Uterus (tissue), 4 donors: Measurements from ENCODE around the gene C1QTNF1. TPM values are rescaled to one million over a fixed set of nuclear protein-coding genes. Genes with fewer than 3 reads are reported as not detected.

Experiments used
- DNase-seq, 2 donors: peaks; one replicate each; pipeline ENCODE4 v3.0.0-alpha.2; 2019 to 2020
- H3K27ac ChIP-seq, 2 donors: fragments of 200-600 bp; sonication (generic); 1 replicate in 1 of 2; 2 replicates in 1 of 2; pipeline ENCODE4 v1.5.1; 2016 to 2018
- H3K27me3 ChIP-seq, 2 donors: fragments of 200-600 bp; sonication (generic); one replicate each; pipeline ENCODE4 v1.5.1; 2018 to 2019; ENCODE audit warnings: control low read depth in 1 of 2
- H3K36me3 ChIP-seq, 2 donors: fragments of 200-600 bp; sonication (generic); one replicate each; pipeline ENCODE4 v1.5.1; 2019; ENCODE audit warnings: control low read depth in 1 of 2
- H3K4me1 ChIP-seq, 2 donors: fragments of 200-600 bp; sonication (generic); one replicate each; pipeline ENCODE4 v1.5.1; 2018 to 2019; ENCODE audit warnings: control low read depth in 1 of 2
- H3K4me3 ChIP-seq, 2 donors: fragments of 200-600 bp; sonication (generic); 1 replicate in 1 of 2; 2 replicates in 1 of 2; pipeline ENCODE4 v1.5.1; 2018 to 2019; ENCODE audit warnings: mild to moderate bottlenecking in 1 of 2
- H3K9me3 ChIP-seq, 2 donors: fragments of 200-600 bp; sonication (generic); one replicate each; pipeline ENCODE4 v1.5.1; 2019; ENCODE audit warnings: control low read depth in 1 of 2
- CTCF ChIP-seq, 4 experiments: fragments of 200-600 bp in 2 of 4; fragments of 450-650 bp in 2 of 4; sonication (generic) in 2 of 4; IDR thresholded peaks; one replicate each; pipeline ENCODE4 v1.5.1; 2016 to 2019; ENCODE audit warnings: antibody characterized with exemption in 4 of 4, mild to moderate bottlenecking in 2 of 4, moderate library complexity in 1 of 4
- POLR2A ChIP-seq, 2 donors: fragments of 450-650 bp; IDR thresholded peaks; one replicate each; pipeline ENCODE4 v1.6.1; 2016; ENCODE audit warnings: antibody characterized with exemption in 2 of 2, mild to moderate bottlenecking in 1 of 2, moderate library complexity in 1 of 2
- intact Hi-C: fragments of 100-400 bp; cut with DNase I; formaldehyde crosslinking; loops from one replicate; pipeline ENCODE4 v1.15.1; 2023; ENCODE audit warnings: low total_unique reads
- total RNA-seq, 4 donors: library from RNA; depleted of rRNA in 3 of 4; stranded (reverse); fragments of >200 nt in 3 of 4; gene quantifications; one replicate each; pipeline versions ENCODE4 v1.1.0 to v1.2.4, GENCODE V29; 2014 to 2023
- donor health status: DM: yes; HTN: yes; CAD: no.

The C1QTNF1 gene
- total RNA-seq, 4 donors from 2014 or later, result 2.9 to 80.8 (median 39.6) TPM

GRCh38 chr17:79062691-79063090 is 38.7 kb downstream of the C1QTNF1 start:
- Histone ChIP-seq H3K36me3 (no peaks in the 10 kb centered on the region), H3K27me3 (no peaks in the 10 kb centered on the region), H3K27ac (no peak overlapping the region), H3K9me3 (no peaks in the 10 kb centered on the region), H3K4me3 (no peak overlapping the region), H3K4me1 (no peaks in the 10 kb centered on the region)
- TF ChIP-seq CTCF (IDR thresholded peaks at IDR 0.05), result no peak
- TF ChIP-seq POLR2A (IDR thresholded peaks at IDR 0.05), result no peak
- DNase-seq, result no peak
- intact Hi-C loops, result no loop called here

DNA sequence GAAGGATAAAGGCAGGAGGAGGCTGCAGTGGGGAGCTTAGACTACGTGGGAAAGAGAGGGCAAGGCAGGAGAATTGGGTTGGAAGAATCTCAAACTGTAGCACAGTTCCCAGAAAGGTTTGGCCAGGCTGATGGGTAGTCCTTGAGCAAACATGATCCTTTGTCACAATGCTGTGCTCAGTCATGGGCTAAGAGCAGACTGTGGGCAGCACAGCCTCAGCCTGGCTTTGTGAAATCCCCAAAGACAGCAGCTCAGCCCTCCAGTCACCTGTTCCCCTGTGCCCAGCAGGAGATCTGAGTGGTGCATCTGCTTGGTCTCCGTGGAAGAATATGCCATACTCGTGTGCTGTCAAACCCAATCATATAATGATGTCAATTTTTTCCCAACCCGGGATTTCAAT is 40.1 kb downstream of the C1QTNF1 start:
- Histone ChIP-seq H3K36me3 (no peaks in the 10 kb centered on the region), H3K9me3 (no peaks in the 10 kb centered on the region), H3K27me3 (no peaks in the 10 kb centered on the region), H3K4me3 (no peak overlapping the region), H3K27ac (no peak overlapping the region), H3K4me1 (no peaks in the 10 kb centered on the region)
- intact Hi-C loops, result no loop called here
- no peak for TF ChIP-seq POLR2A (IDR thresholded peaks at IDR 0.05)
- TF ChIP-seq CTCF (IDR thresholded peaks at IDR 0.05), result no peak
- no peak for DNase-seq

GRCh38 chr17:79065105-79065670 is 41.2 kb downstream of the C1QTNF1 start:
- Histone ChIP-seq H3K27ac (no peak overlapping the region), H3K4me1 (no peaks in the 10 kb centered on the region), H3K27me3 (no peaks in the 10 kb centered on the region), H3K36me3 (no peaks in the 10 kb centered on the region), H3K9me3 (no peaks in the 10 kb centered on the region), H3K4me3 (no peak overlapping the region)
- no peak for DNase-seq
- intact Hi-C loops, result no loop called here
- no peak for TF ChIP-seq POLR2A (IDR thresholded peaks at IDR 0.05)
- TF ChIP-seq CTCF (IDR thresholded peaks at IDR 0.05), result peak in 3 of 4 experiments; percentile 20 to 25 (median 23)

GRCh38 chr17:79066963-79067362 is 43.0 kb downstream of the C1QTNF1 start:
- intact Hi-C loops, result no loop called here
- no peak for DNase-seq

More at GRCh38 chr17:79066963-79067362, 43.0 kb downstream of the C1QTNF1 start:
- H3K9me3 ChIP-seq, result no peaks in the 10 kb centered on the region
- TF ChIP-seq CTCF (IDR thresholded peaks at IDR 0.05) (no peak), POLR2A (IDR thresholded peaks at IDR 0.05) (no peak)
- no peaks in the 10 kb centered on the region for H3K27me3 ChIP-seq
- H3K36me3 ChIP-seq, result no peaks in the 10 kb centered on the region
- no peak overlapping the region for H3K27ac ChIP-seq
- no peaks in the 10 kb centered on the region for H3K4me1 ChIP-seq
- no peak overlapping the region for H3K4me3 ChIP-seq
